ENCODE data around the gene TCF15. TPM values are rescaled to one million over a fixed set of nuclear protein-coding genes. Genes with fewer than 3 reads are reported as not detected.

The TCF15 gene
- total RNA-seq, 1 donor from 2014 or later: 0.50 TPM

- Mint-ChIP-seq H3K27ac (ENCODE audit: unreplicated experiment) (no peak overlapping the region), H3K27me3 (ENCODE audit: low read depth) (peaks cover 39% of the 10 kb centered on the region), H3K36me3 (ENCODE audit: low read depth) (peaks cover 3% of the 10 kb centered on the region), H3K4me1 (ENCODE audit: low read depth) (no peaks in the 10 kb centered on the region), H3K9me3 (ENCODE audit: low read depth) (peaks cover 16% of the 10 kb centered on the region), H3K4me3 (ENCODE audit: unreplicated experiment) (no peak overlapping the region)
- DNase-seq (ENCODE audit: low spot score): no peak
- TF ChIP-seq CTCF (IDR thresholded peaks at IDR 0.05): no peak
Measured at GRCh38 chr20:622161-622560, 12.1 kb upstream of the TCF15 start.

- Mint-ChIP-seq H3K9me3 (ENCODE audit: low read depth) (peaks cover 16% of the 10 kb centered on the region), H3K27me3 (ENCODE audit: low read depth) (peaks cover 41% of the 10 kb centered on the region), H3K36me3 (ENCODE audit: low read depth) (peaks cover 3% of the 10 kb centered on the region), H3K27ac (ENCODE audit: unreplicated experiment) (no peak overlapping the region), H3K4me1 (ENCODE audit: low read depth) (no peaks in the 10 kb centered on the region), H3K4me3 (ENCODE audit: unreplicated experiment) (no peak overlapping the region)
- TF ChIP-seq CTCF (IDR thresholded peaks at IDR 0.05): no peak
- no peak for DNase-seq (ENCODE audit: low spot score)
Measured at GRCh38 chr20:621125-621756, 11.1 kb upstream of the TCF15 start.

GRCh38 chr20:620246-620645 lies 10.1 kb upstream of the TCF15 start:
- DNase-seq (ENCODE audit: low spot score): no peak
- Mint-ChIP-seq H3K9me3 (ENCODE audit: low read depth) (peaks cover 13% of the 10 kb centered on the region), H3K27me3 (ENCODE audit: low read depth) (peaks cover 38% of the 10 kb centered on the region), H3K36me3 (ENCODE audit: low read depth) (peaks cover 2% of the 10 kb centered on the region), H3K4me1 (ENCODE audit: low read depth) (no peaks in the 10 kb centered on the region), H3K4me3 (ENCODE audit: unreplicated experiment) (no peak overlapping the region), H3K27ac (ENCODE audit: unreplicated experiment) (no peak overlapping the region)
- TF ChIP-seq CTCF (IDR thresholded peaks at IDR 0.05): no peak

- H3K27me3 Mint-ChIP-seq (ENCODE audit: low read depth): peaks cover 45% of the 10 kb centered on the region
- no peak for DNase-seq (ENCODE audit: low spot score)
- H3K27ac Mint-ChIP-seq (ENCODE audit: unreplicated experiment): no peak overlapping the region
- TF ChIP-seq CTCF (IDR thresholded peaks at IDR 0.05): no peak
- peaks cover 1% of the 10 kb centered on the region for H3K36me3 Mint-ChIP-seq (ENCODE audit: low read depth)
- no peaks in the 10 kb centered on the region for H3K4me1 Mint-ChIP-seq (ENCODE audit: low read depth)
- peaks cover 13% of the 10 kb centered on the region for H3K9me3 Mint-ChIP-seq (ENCODE audit: low read depth)
- H3K4me3 Mint-ChIP-seq (ENCODE audit: unreplicated experiment): no peak overlapping the region
Measured at GRCh38 chr20:618980-619379, 8.9 kb upstream of the TCF15 start.

- Mint-ChIP-seq H3K4me3 (ENCODE audit: unreplicated experiment) (no peak overlapping the region), H3K36me3 (ENCODE audit: low read depth) (peaks cover 1% of the 10 kb centered on the region), H3K27me3 (ENCODE audit: low read depth) (peaks cover 52% of the 10 kb centered on the region), H3K27ac (ENCODE audit: unreplicated experiment) (no peak overlapping the region), H3K9me3 (ENCODE audit: low read depth) (peaks cover 13% of the 10 kb centered on the region), H3K4me1 (ENCODE audit: low read depth) (no peaks in the 10 kb centered on the region)
- no peak for DNase-seq (ENCODE audit: low spot score)
- no peak for TF ChIP-seq CTCF (IDR thresholded peaks at IDR 0.05)
Measured at GRCh38 chr20:617934-618690, 8.0 kb upstream of the TCF15 start.

Measured in chondrocyte (in vitro differentiated cells).